GM19452 (cell line): ENCODE measurements around the gene SLC2A14.
"Not testable (repeated sequence)": the region's sequence is repeated elsewhere in the genome, so short reads cannot be mapped to it uniquely, and the experiment has no call there.

ENCODE experiments used
- ATAC-seq: cut with Tn5 transposase; IDR thresholded peaks from one replicate; pipeline ENCODE4 v1.9.1; 2021; ENCODE audit not compliant: unreplicated experiment

The SLC2A14 gene

GRCh38 chr12:7870335-7870734 is 2.4 kb downstream of the SLC2A14 start:
- no peak for ATAC-seq

GRCh38 chr12:7869137-7869536 is 3.6 kb downstream of the SLC2A14 start:
- no peak for ATAC-seq

GRCh38 chr12:7868391-7868790 is 4.3 kb downstream of the SLC2A14 start:
- ATAC-seq: no peak

GRCh38 chr12:7864601-7865150 is 8.0 kb downstream of the SLC2A14 start:
- no peak for ATAC-seq

GRCh38 chr12:7862814-7863348 is 9.8 kb downstream of the SLC2A14 start:
- ATAC-seq: not testable (repeated sequence)

- not testable (repeated sequence) for ATAC-seq
Observed at GRCh38 chr12:7862301-7862700, 10.4 kb downstream of the SLC2A14 start.

GRCh38 chr12:7859552-7859951 is 13.2 kb downstream of the SLC2A14 start:
- ATAC-seq: no peak

GRCh38 chr12:7857971-7858370 is 14.7 kb downstream of the SLC2A14 start:
- ATAC-seq: no peak

GRCh38 chr12:7856516-7856915 is 16.2 kb downstream of the SLC2A14 start:
- ATAC-seq: no peak

GRCh38 chr12:7853557-7853956 is 19.2 kb downstream of the SLC2A14 start:
- no peak for ATAC-seq

- not testable (repeated sequence) for ATAC-seq
Observed at GRCh38 chr12:7851622-7852081, 21.1 kb downstream of the SLC2A14 start.

- ATAC-seq: not testable (repeated sequence)
Observed at GRCh38 chr12:7850099-7850498, 22.6 kb downstream of the SLC2A14 start.

- not testable (repeated sequence) for ATAC-seq
Observed at GRCh38 chr12:7848098-7848422, 24.7 kb downstream of the SLC2A14 start.

GRCh38 chr12:7847226-7848097 is 25.3 kb downstream of the SLC2A14 start:
- not testable (repeated sequence) for ATAC-seq

- no peak for ATAC-seq
Observed at GRCh38 chr12:7844116-7844515, 28.6 kb downstream of the SLC2A14 start.

GRCh38 chr12:7843583-7843982 is 29.1 kb downstream of the SLC2A14 start:
- not testable (repeated sequence) for ATAC-seq

GRCh38 chr12:7843149-7843548 is 29.6 kb downstream of the SLC2A14 start:
- ATAC-seq: not testable (repeated sequence)

GRCh38 chr12:7842444-7842843 is 30.3 kb downstream of the SLC2A14 start:
- not testable (repeated sequence) for ATAC-seq

GRCh38 chr12:7839848-7840247 is 32.9 kb downstream of the SLC2A14 start:
- not testable (repeated sequence) for ATAC-seq

- not testable (repeated sequence) for ATAC-seq
Observed at GRCh38 chr12:7839226-7839625, 33.5 kb downstream of the SLC2A14 start.

- no peak for ATAC-seq
Observed at GRCh38 chr12:7837366-7837765, 35.3 kb downstream of the SLC2A14 start.

- ATAC-seq: no peak
Observed at GRCh38 chr12:7835766-7836165, 36.9 kb downstream of the SLC2A14 start.
